Measurements from ENCODE around the gene GNG2.

GRCh38 chr14:51917193-51917592, 56.8 kb downstream of the GNG2 start:
- TF ChIP-seq ZNF146 (tag by site-specific recombination; IDR thresholded peaks at IDR 0.05) (no peak), ZEB2 (tag by site-specific recombination; IDR thresholded peaks at IDR 0.05) (no peak), CTCF (tag by site-specific recombination; IDR thresholded peaks at IDR 0.05) (no peak), GLIS2 (tag by site-specific recombination; IDR thresholded peaks at IDR 0.05) (no peak), ZNF561 (tag by site-specific recombination; IDR thresholded peaks at IDR 0.05; ENCODE audit: borderline replicate concordance) (no peak), ZNF664 (tag by site-specific recombination; IDR thresholded peaks at IDR 0.05) (no peak), BCL6B (tag by site-specific recombination; IDR thresholded peaks at IDR 0.05) (no peak), YY2 (tag by site-specific recombination; IDR thresholded peaks at IDR 0.05) (no peak), GLI2 (tag by site-specific recombination; IDR thresholded peaks at IDR 0.05; ENCODE audit: borderline replicate concordance, low read depth) (no peak)
